ENCODE measurements around the gene HRC.
"Not testable (repeated sequence)": the region's sequence is repeated elsewhere in the genome, so short reads cannot be mapped to it uniquely, and the experiment has no call there.

The HRC gene

DNA sequence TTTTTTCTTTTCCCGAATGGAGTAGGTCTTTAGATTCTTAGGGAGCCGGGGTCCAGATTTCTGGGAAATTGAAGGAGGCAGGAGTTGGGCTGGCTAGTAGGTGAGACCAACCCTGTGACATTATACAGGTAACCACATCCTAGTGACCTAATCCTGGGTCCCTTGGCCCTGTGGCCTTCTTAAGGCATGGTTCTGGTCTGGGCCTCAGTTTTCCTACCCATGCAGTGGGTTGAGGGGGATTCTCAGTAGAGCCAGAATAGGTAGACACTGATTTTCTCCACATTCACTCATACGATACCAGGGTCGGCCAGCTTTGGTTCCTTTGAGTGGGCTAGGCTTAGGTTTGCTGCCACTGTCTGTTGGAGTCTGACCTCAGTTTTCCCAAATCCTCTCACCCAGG lies 28.6 kb downstream of the HRC start:
- H3K4me3 ChIP-seq (ENCODE audit: low read length) = no peak overlapping the region
- DNase-seq = no peak
- H2AFZ ChIP-seq (ENCODE audit: low read length) = no peak overlapping the region
- H3F3A ChIP-seq (ENCODE audit: insufficient read depth, low read length) = no peaks in the 10 kb centered on the region
- no peaks in the 10 kb centered on the region for H3K9me3 ChIP-seq (replicated peaks; ENCODE audit: insufficient read depth, low read length)
- no peaks in the 10 kb centered on the region for H3K79me2 ChIP-seq (ENCODE audit: low read length)
- no peak overlapping the region for H3K9ac ChIP-seq (ENCODE audit: low read length)
- H3K27ac ChIP-seq (ENCODE audit: low read length) = no peak overlapping the region
- H3K36me3 ChIP-seq (replicated peaks; ENCODE audit: insufficient read depth, low read length) = no peaks in the 10 kb centered on the region
- peaks cover 11% of the 10 kb centered on the region for H3K27me3 ChIP-seq (replicated peaks; ENCODE audit: insufficient read depth, low read length)
- H4K20me1 ChIP-seq (ENCODE audit: insufficient read depth, low read length) = no peaks in the 10 kb centered on the region
- no peaks in the 10 kb centered on the region for H3K9me2 ChIP-seq (replicated peaks; ENCODE audit: insufficient read depth, low read length)
- TF ChIP-seq EZH2 (optimal IDR thresholded peaks at IDR 0.05; ENCODE audit: low read depth, low read length) (no peak), EZH2phosphoT487 (IDR thresholded peaks at IDR 0.05; ENCODE audit: low read length) (no peak), CTCF (IDR thresholded peaks at IDR 0.05; ENCODE audit: low read length) (no peak)
- peaks cover 9% of the 10 kb centered on the region for H3K4me1 ChIP-seq (ENCODE audit: low read length)
- H3K4me2 ChIP-seq (ENCODE audit: low read depth, low read length) = no peak overlapping the region

DNA sequence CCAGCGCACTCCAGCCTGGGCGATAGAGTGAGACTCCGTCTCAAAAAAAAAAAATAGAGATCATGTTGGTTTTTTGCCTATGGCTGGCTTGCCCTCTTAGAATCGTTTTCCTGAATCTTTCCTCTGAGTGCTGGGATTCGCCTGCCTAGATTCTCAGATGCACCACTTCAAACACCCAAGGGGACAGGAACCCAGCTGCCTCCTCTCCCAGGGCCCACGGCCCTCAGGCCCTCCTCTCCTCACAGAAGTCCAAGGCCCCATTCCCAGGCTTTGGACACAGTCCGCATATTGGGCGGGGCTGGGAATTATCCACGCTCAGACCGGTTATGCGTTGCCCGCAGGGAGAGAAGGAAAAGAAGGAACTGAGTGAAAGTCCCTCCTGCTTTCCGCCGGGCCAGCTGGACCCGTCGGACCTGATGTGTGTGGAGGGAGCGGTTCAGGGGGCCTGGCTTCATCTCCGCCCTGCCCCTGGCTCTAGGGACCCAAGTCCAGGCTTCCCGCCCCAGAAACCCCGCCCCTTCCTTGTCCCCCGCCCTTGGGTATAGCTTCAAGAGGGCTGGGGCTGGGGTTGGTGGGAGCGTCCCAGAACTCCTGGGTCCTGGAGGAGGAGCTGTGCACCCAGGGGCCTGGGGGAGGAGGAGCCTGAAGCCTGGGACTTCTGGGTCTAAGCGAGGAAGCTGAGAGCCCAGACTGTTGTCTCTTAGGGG lies 30.0 kb downstream of the HRC start:
- Histone ChIP-seq H3K9ac (ENCODE audit: low read length) (no peak overlapping the region), H3K4me1 (ENCODE audit: low read length) (peaks cover 9% of the 10 kb centered on the region), H3K27me3 (replicated peaks; ENCODE audit: insufficient read depth, low read length) (peaks cover 23% of the 10 kb centered on the region), H3K9me2 (replicated peaks; ENCODE audit: insufficient read depth, low read length) (no peaks in the 10 kb centered on the region), H3K4me2 (ENCODE audit: low read depth, low read length) (no peak overlapping the region), H3K4me3 (ENCODE audit: low read length) (no peak overlapping the region), H3F3A (ENCODE audit: insufficient read depth, low read length) (0 out of 2 replicates have a peak, but pooled peaks cover 4% of the 10 kb centered on the region), H2AFZ (ENCODE audit: low read length) (no peak overlapping the region), H3K9me3 (replicated peaks; ENCODE audit: insufficient read depth, low read length) (no peaks in the 10 kb centered on the region), H4K20me1 (ENCODE audit: insufficient read depth, low read length) (no peaks in the 10 kb centered on the region), H3K27ac (ENCODE audit: low read length) (no peak overlapping the region), H3K36me3 (replicated peaks; ENCODE audit: insufficient read depth, low read length) (no peaks in the 10 kb centered on the region), H3K79me2 (ENCODE audit: low read length) (no peaks in the 10 kb centered on the region)
- TF ChIP-seq EZH2 (optimal IDR thresholded peaks at IDR 0.05; ENCODE audit: low read depth, low read length) = no peak
- TF ChIP-seq CTCF (IDR thresholded peaks at IDR 0.05; ENCODE audit: low read length) = no peak
- TF ChIP-seq EZH2phosphoT487 (IDR thresholded peaks at IDR 0.05; ENCODE audit: low read length) = no peak
- DNase-seq = no peak

DNA sequence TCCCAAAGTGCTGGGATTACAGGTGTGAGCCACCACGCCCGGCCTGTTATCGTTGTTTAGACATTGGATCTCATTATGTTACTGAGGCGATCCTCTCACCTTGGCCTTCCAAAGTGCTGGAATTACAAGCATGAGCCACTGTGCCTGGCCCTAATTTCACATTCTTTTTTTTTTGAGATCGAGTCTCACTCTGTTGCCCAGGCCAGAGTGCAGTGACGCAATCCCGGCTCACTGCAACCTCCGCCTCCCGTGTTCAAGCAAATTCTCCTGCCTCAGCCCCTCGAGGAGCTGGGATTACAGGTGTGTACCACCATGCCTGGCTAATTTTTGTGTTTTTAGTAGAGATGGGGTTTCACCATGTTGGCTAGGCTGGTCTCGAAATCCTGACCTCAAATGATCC lies 31.9 kb downstream of the HRC start:
- not testable (repeated sequence) for H3K9ac ChIP-seq (ENCODE audit: low read length); H3K4me2 ChIP-seq (ENCODE audit: low read depth, low read length); H3K4me3 ChIP-seq (ENCODE audit: low read length); H3K36me3 ChIP-seq (replicated peaks; ENCODE audit: insufficient read depth, low read length); DNase-seq; H2AFZ ChIP-seq (ENCODE audit: low read length); H3K79me2 ChIP-seq (ENCODE audit: low read length); H3K4me1 ChIP-seq (ENCODE audit: low read length); H4K20me1 ChIP-seq (ENCODE audit: insufficient read depth, low read length); H3K27ac ChIP-seq (ENCODE audit: low read length); H3K9me2 ChIP-seq (replicated peaks; ENCODE audit: insufficient read depth, low read length); H3K9me3 ChIP-seq (replicated peaks; ENCODE audit: insufficient read depth, low read length); H3F3A ChIP-seq (ENCODE audit: insufficient read depth, low read length)
- peaks cover 30% of the 10 kb centered on the region for H3K27me3 ChIP-seq (replicated peaks; ENCODE audit: insufficient read depth, low read length)

DNA sequence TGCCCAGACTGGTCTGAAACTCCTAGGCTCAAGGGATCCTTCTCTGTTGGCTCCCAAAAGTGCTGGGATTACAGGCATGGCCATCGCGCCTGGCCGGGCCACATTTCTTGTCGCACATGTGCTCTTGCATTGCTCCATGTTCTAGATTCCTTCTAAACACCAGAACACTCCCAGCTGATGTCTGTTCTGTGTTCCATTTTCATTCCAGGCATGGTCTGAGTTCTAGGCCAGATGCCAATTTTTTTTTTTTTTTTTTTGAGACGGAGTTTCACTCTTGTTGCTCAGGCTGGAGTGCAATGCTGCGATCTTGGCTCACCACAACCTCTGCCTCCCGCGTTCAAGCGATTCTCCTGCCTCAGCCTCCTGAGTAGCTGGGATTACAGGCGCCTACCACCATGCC lies 33.4 kb downstream of the HRC start:
- not testable (repeated sequence) for DNase-seq; H3K27ac ChIP-seq (ENCODE audit: low read length); H3K9me3 ChIP-seq (replicated peaks; ENCODE audit: insufficient read depth, low read length); H3K9me2 ChIP-seq (replicated peaks; ENCODE audit: insufficient read depth, low read length); H3F3A ChIP-seq (ENCODE audit: insufficient read depth, low read length); H3K4me2 ChIP-seq (ENCODE audit: low read depth, low read length); H3K4me3 ChIP-seq (ENCODE audit: low read length); H3K79me2 ChIP-seq (ENCODE audit: low read length); H3K4me1 ChIP-seq (ENCODE audit: low read length); H2AFZ ChIP-seq (ENCODE audit: low read length); H3K9ac ChIP-seq (ENCODE audit: low read length); H4K20me1 ChIP-seq (ENCODE audit: insufficient read depth, low read length); H3K36me3 ChIP-seq (replicated peaks; ENCODE audit: insufficient read depth, low read length)
- peaks cover 30% of the 10 kb centered on the region for H3K27me3 ChIP-seq (replicated peaks; ENCODE audit: insufficient read depth, low read length)

Measured in MM.1S (cell line).